Activated naive CD4-positive, alpha-beta T cell treated with anti-CD3 and anti-CD28 coated beads, Interleukin-2, amount 50 U/mL, for 72 hours (primary cell): Measurements from ENCODE around the gene ZNF324. TPM values are rescaled to one million over a fixed set of nuclear protein-coding genes. Genes with fewer than 3 reads are reported as not detected.
A peak's percentile ranks its signal among the peaks of the same experiment; 100 is the strongest.

ENCODE experiments used
- ATAC-seq, 2 donors: fragments of 150-1000 bp; cut with Tn5 transposase; 2 replicates each; pipeline ENCODE4 v1.10.0; 2021; ENCODE audit warnings: mild to moderate bottlenecking in 2 of 2, moderate library complexity in 2 of 2
- DNase-seq, 2 donors: peaks; one replicate each; pipeline ENCODE4 v3.0.0; 2021 to 2022; ENCODE audit warnings: low spot score in 2 of 2
- H3K27ac Mint-ChIP-seq, 2 donors: one replicate each; pipeline ENCODE4 v1.8.0; 2022; ENCODE audit warnings: mild to moderate bottlenecking in 2 of 2, mixed read lengths in 2 of 2
- H3K36me3 Mint-ChIP-seq, 2 donors: one replicate each; pipeline ENCODE4 v1.8.0; 2022; ENCODE audit warnings: mixed read lengths in 2 of 2
- H3K9me3 Mint-ChIP-seq, 2 donors: one replicate each; pipeline ENCODE4 v1.8.0; 2022; ENCODE audit warnings: mixed read lengths in 2 of 2
- total RNA-seq, 2 donors: library from RNA; stranded (reverse); gene quantifications; one replicate each; pipeline ENCODE4 v1.2.3, GENCODE V29; 2022

Gene ZNF324
- total RNA-seq, 2 donors from 2014 or later, result 6.4 to 7.7 TPM

- peak overlapping the region; percentile 87 to 89 for H3K27ac Mint-ChIP-seq
- no peak for DNase-seq
- H3K36me3 Mint-ChIP-seq, result peaks cover 9 to 10% of the 10 kb centered on the region in 2 donors
- peak; percentile 1 to 3 for ATAC-seq
- H3K9me3 Mint-ChIP-seq, result no peaks in the 10 kb centered on the region
These were observed 46.4 kb downstream of the ZNF324 start for GRCh38 chr19:58513213-58513693.

- Mint-ChIP-seq H3K9me3 (no peaks in the 10 kb centered on the region), H3K27ac (peak overlapping the region; percentile 89 to 92), H3K36me3 (peaks cover 12 to 13% of the 10 kb centered on the region in 2 donors)
- ATAC-seq, result peak; percentile 93
- DNase-seq, result peak; percentile 97 to 100
These were observed 47.0 kb downstream of the ZNF324 start for GRCh38 chr19:58513694-58514563.

- Mint-ChIP-seq H3K9me3 (no peaks in the 10 kb centered on the region), H3K36me3 (peaks cover 16% of the 10 kb centered on the region in 2 donors), H3K27ac (peak overlapping the region; percentile 88 to 89)
- DNase-seq (no peak), ATAC-seq (no peak)
These were observed 47.7 kb downstream of the ZNF324 start for GRCh38 chr19:58514564-58515022.

- H3K36me3 Mint-ChIP-seq, result peaks cover 16% of the 10 kb centered on the region in 2 donors
- DNase-seq (no peak), ATAC-seq (no peak)
- H3K9me3 Mint-ChIP-seq, result no peaks in the 10 kb centered on the region
- peak overlapping the region; percentile 89 to 95 for H3K27ac Mint-ChIP-seq
These were observed 48.4 kb downstream of the ZNF324 start for GRCh38 chr19:58515259-58515658.

DNA sequence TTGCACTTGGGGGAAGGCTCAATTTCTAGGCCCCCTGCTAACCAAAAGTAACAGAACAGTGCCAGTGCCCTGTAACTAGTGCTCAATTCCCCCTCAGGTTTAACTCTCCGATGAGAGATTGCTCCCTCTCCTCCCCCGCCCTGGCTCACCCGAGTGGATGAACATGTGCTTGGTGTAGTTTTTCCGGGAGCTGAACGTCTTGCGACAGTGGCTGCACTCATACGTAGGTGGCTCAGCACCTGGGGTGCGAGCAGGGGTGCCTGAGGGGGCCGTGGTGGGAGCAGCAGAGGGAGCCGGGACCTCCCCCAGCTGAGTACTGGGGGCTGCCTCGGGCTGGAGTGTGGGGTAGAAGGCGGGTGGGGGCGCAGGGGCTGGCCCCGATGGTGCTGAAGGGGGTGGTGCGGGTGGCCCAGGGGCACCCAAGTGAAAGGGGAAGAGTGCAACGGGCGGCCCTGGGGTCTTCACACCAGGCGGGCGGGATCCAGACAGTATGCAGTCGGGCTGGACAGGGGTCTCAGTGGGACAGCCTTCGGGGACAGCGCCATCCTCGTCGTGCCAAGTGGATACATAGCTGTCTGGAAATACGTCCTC, 49.5 kb downstream of the ZNF324 start:
- Mint-ChIP-seq H3K9me3 (no peaks in the 10 kb centered on the region), H3K27ac (peak overlapping the region in 1 of 2 donors; percentile 89), H3K36me3 (peaks cover 16% of the 10 kb centered on the region in 2 donors)
- ATAC-seq, result no peak
- no peak for DNase-seq

- Mint-ChIP-seq H3K27ac (no peak overlapping the region), H3K36me3 (peaks cover 16% of the 10 kb centered on the region in 2 donors), H3K9me3 (no peaks in the 10 kb centered on the region)
- ATAC-seq (no peak), DNase-seq (peak in 1 of 2 donors; percentile 29)
These were observed 50.3 kb downstream of the ZNF324 start for GRCh38 chr19:58516964-58517833.

GRCh38 chr19:58518256-58519086, 51.6 kb downstream of the ZNF324 start:
- no peak for DNase-seq
- ATAC-seq, result no peak
- Mint-ChIP-seq H3K36me3 (peaks cover 16% of the 10 kb centered on the region in 2 donors), H3K9me3 (no peaks in the 10 kb centered on the region), H3K27ac (peak overlapping the region; percentile 95 to 99)

DNA sequence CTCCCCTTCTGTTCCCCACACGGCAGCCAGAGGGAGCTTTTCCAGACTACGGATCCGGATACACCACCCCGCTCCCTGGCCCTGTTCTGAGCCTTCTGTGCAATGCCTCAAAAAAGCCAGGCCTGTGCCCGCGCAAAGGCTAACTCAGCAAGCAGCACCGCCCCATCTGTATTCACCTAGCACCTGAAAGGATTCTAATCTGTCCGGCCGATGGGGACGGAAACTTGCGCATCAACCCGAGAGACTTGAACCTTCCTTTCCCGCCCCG, 52.1 kb downstream of the ZNF324 start:
- ATAC-seq, result peak; percentile 9 to 21
- DNase-seq, result peak in 1 of 2 donors; percentile 50
- Mint-ChIP-seq H3K36me3 (peaks cover 16% of the 10 kb centered on the region in 2 donors), H3K27ac (peak overlapping the region; percentile 95 to 99), H3K9me3 (no peaks in the 10 kb centered on the region)

DNA sequence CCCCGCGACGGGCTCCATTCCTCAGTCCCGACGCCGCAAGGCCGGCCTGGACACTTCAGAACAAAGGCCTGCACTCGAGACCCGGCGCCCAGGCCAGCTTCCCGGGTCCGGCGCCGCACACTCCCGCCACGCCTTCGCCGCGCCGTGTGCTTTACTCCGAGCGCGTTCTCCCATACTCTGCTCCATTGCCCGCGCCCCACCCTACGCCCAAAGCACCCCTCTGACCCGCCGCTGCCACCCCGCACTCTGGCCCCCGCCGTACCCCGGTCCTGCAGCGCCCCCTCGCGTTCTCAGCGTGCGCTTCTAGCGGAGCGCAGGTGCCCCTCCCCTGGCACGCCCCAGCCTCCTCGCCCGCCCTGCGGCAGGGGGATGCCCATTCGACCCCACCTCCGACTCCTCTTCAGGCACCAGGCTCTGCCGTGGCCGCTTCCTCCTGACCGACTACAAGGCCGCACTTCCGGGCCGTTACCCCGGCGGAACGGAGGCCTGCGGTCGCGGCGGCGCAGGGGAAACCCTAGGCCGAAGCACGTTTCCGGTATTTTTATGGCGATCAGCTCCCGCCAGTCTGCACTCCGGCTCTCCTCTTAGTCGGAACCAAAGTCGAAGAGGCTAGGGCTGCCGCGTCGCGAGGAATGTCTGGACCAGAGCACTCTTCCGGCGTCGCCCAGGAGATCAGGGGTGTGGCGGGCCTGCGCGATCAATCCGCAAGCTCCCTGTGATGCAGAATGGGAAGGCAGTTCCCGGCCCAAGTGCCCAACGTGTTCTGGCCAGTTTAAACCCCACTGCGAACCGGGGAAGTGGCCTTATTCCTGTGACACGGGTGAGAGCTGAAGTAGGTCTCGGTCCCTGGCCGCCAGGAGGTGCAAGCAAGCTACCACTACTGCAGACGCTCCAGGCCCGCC, 52.7 kb downstream of the ZNF324 start, which contains the start of gene ZBTB45:
Gene ZBTB45 (minus strand): TSS at position 456 of the 902 bp plus-strand sequence. CDS start 2,137 bp downstream, outside the sequence.
- ATAC-seq, result peak; percentile 84 to 88
- peak; percentile 94 to 96 for DNase-seq
- Mint-ChIP-seq H3K9me3 (no peaks in the 10 kb centered on the region), H3K27ac (peak within 1 kb of the TSS; percentile 95 to 99), H3K36me3 (peaks cover 16% of the 10 kb centered on the region in 2 donors)

DNA sequence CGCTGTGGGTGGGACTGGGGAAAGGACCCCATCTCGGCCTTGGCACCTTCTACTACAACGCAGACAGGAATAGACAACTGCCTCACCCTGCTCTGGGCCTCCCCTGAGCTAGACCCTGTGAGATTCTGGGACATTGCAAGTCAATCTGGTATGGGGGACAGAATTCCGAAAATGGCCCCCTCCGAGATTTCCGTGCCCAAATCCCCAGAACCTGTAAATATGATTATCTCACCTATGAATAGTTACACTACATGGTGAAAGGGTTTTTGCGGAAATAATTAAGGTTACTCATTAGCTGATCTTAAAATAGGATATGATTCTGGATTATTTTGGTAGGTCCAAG, 53.3 kb downstream of the ZNF324 start:
- Mint-ChIP-seq H3K27ac (peak overlapping the region; percentile 95 to 99), H3K9me3 (no peaks in the 10 kb centered on the region), H3K36me3 (peaks cover 15% of the 10 kb centered on the region in 2 donors)
- ATAC-seq (no peak), DNase-seq (no peak)

DNA sequence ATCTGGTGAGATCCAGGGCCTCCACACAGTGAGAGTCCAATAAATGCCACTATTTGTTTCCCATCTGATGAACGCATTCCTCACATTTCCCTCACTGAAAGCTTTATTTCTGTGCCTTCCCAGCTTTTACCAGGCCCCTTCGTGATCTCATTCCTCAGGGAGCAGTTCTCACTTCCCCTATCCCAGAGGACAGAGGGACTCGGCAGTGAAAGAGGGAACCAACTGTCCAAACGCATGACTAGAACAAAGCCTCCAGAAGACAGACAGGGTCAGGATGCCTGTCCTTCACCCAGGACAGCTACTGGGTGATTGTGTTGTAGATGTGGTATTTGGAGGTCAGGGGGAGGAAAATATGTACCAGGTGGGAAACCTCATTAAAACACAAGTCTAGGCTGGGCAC, 54.8 kb downstream of the ZNF324 start:
- H3K27ac Mint-ChIP-seq, result no peak overlapping the region
- ATAC-seq, result no peak
- no peak for DNase-seq
- H3K36me3 Mint-ChIP-seq, result peaks cover 6% of the 10 kb centered on the region in 2 donors
- H3K9me3 Mint-ChIP-seq, result no peaks in the 10 kb centered on the region

DNA sequence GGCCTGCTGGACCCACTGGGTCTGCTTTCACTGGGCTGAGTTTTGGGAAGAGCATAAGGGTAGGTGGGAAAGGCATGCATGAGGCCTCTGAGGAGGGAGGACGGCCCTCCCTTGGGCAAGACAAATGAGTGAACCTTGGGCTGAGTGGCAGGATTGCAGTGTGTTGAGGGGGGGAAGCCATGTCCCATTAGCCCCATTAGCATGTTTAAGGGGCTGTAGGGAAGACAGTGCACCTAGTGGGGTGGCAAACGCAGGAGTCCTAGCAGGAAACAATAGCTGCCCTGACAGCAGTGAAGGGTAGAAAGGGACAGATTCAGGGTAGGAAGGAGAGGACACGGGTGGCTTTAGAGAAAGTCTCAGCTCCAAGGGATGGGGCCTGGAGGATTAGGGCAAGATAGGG, 55.8 kb downstream of the ZNF324 start:
- H3K27ac Mint-ChIP-seq, result peak overlapping the region; percentile 5 to 9
- DNase-seq (no peak), ATAC-seq (no peak)
- H3K9me3 Mint-ChIP-seq, result no peaks in the 10 kb centered on the region
- peaks cover 6% of the 10 kb centered on the region in 2 donors for H3K36me3 Mint-ChIP-seq
